ENCODE measurements around the gene SLX4IP.

Gene SLX4IP

GRCh38 chr20:10642856-10643559, 207.9 kb downstream of the SLX4IP start:
- no peak for TF ChIP-seq POLR2A (IDR thresholded peaks at IDR 0.05; ENCODE audit: low read depth, low read length)
- FAIRE-seq (no peak), DNase-seq (ENCODE audit: insufficient read length, low spot score) (no peak)

GRCh38 chr20:10643560-10643873, 208.4 kb downstream of the SLX4IP start:
- no peak for TF ChIP-seq POLR2A (IDR thresholded peaks at IDR 0.05; ENCODE audit: low read depth, low read length)
- DNase-seq (ENCODE audit: insufficient read length, low spot score), result no peak
- no peak for FAIRE-seq

- no peak for TF ChIP-seq POLR2A (IDR thresholded peaks at IDR 0.05; ENCODE audit: low read depth, low read length)
- no peak for FAIRE-seq
- no peak for DNase-seq (ENCODE audit: insufficient read length, low spot score)
Observed at GRCh38 chr20:10644458-10645204, 209.5 kb downstream of the SLX4IP start.

GRCh38 chr20:10645205-10645570, 210.1 kb downstream of the SLX4IP start:
- DNase-seq (ENCODE audit: insufficient read length, low spot score) (no peak), FAIRE-seq (no peak)
- TF ChIP-seq POLR2A (IDR thresholded peaks at IDR 0.05; ENCODE audit: low read depth, low read length), result no peak

- FAIRE-seq, result no peak
- DNase-seq (ENCODE audit: insufficient read length, low spot score), result no peak
- TF ChIP-seq POLR2A (IDR thresholded peaks at IDR 0.05; ENCODE audit: low read depth, low read length), result no peak
Observed at GRCh38 chr20:10646006-10646405, 210.9 kb downstream of the SLX4IP start.

GRCh38 chr20:10646886-10647420, 211.8 kb downstream of the SLX4IP start:
- no peak for DNase-seq (ENCODE audit: insufficient read length, low spot score)
- no peak for TF ChIP-seq POLR2A (IDR thresholded peaks at IDR 0.05; ENCODE audit: low read depth, low read length)
- FAIRE-seq, result no peak

- FAIRE-seq (no peak), DNase-seq (ENCODE audit: insufficient read length, low spot score) (no peak)
- no peak for TF ChIP-seq POLR2A (IDR thresholded peaks at IDR 0.05; ENCODE audit: low read depth, low read length)
Observed at GRCh38 chr20:10647471-10647870, 212.4 kb downstream of the SLX4IP start.

- no peak for DNase-seq (ENCODE audit: insufficient read length, low spot score)
- no peak for TF ChIP-seq POLR2A (IDR thresholded peaks at IDR 0.05; ENCODE audit: low read depth, low read length)
- no peak for FAIRE-seq
Observed at GRCh38 chr20:10647909-10648308, 212.8 kb downstream of the SLX4IP start.

- DNase-seq (ENCODE audit: insufficient read length, low spot score) (no peak), FAIRE-seq (no peak)
- TF ChIP-seq POLR2A (IDR thresholded peaks at IDR 0.05; ENCODE audit: low read depth, low read length), result no peak
Observed at GRCh38 chr20:10648651-10649050, 213.5 kb downstream of the SLX4IP start.

GRCh38 chr20:10649080-10649796, 214.1 kb downstream of the SLX4IP start:
- TF ChIP-seq POLR2A (IDR thresholded peaks at IDR 0.05; ENCODE audit: low read depth, low read length), result no peak

GRCh38 chr20:10649797-10650160, 214.7 kb downstream of the SLX4IP start:
- DNase-seq (ENCODE audit: insufficient read length, low spot score) (no peak), FAIRE-seq (no peak)
- no peak for TF ChIP-seq POLR2A (IDR thresholded peaks at IDR 0.05; ENCODE audit: low read depth, low read length)

More at GRCh38 chr20:10649080-10649796, 214.1 kb downstream of the SLX4IP start:
- no peak for DNase-seq (ENCODE audit: insufficient read length, low spot score)
- no peak for FAIRE-seq

GRCh38 chr20:10651227-10651990, 216.3 kb downstream of the SLX4IP start:
- FAIRE-seq (no peak), DNase-seq (ENCODE audit: insufficient read length, low spot score) (no peak)
- TF ChIP-seq POLR2A (IDR thresholded peaks at IDR 0.05; ENCODE audit: low read depth, low read length), result no peak

- DNase-seq (ENCODE audit: insufficient read length, low spot score) (no peak), FAIRE-seq (no peak)
- no peak for TF ChIP-seq POLR2A (IDR thresholded peaks at IDR 0.05; ENCODE audit: low read depth, low read length)
Observed at GRCh38 chr20:10652185-10652584, 217.1 kb downstream of the SLX4IP start.

Data from H54 (cell line).